IPS-15b (cell line): ENCODE measurements around the gene EIPR1.

Experiments
- H3K27me3 ChIP-seq: one replicate; pipeline ENCODE4 v1.6.1; 2013; ENCODE audit warnings: low read length; ENCODE audit not compliant: control insufficient read depth, insufficient read depth
- H3K36me3 ChIP-seq: one replicate; pipeline ENCODE4 v1.6.1; 2013; ENCODE audit warnings: low read length; ENCODE audit not compliant: control insufficient read depth, insufficient read depth
- H3K4me1 ChIP-seq: one replicate; pipeline ENCODE4 v1.6.1; 2013; ENCODE audit warnings: mild to moderate bottlenecking, low read length; ENCODE audit not compliant: control insufficient read depth, insufficient read depth
- H3K4me3 ChIP-seq: one replicate; pipeline ENCODE4 v1.5.1; 2013; ENCODE audit warnings: low read depth, low read length
- H3K9ac ChIP-seq: one replicate; pipeline ENCODE4 v1.6.1; 2013; ENCODE audit warnings: low read depth, mild to moderate bottlenecking, low read length
- H3K9me3 ChIP-seq: one replicate; pipeline ENCODE4 v1.6.1; 2013; ENCODE audit warnings: mild to moderate bottlenecking, low read length; ENCODE audit not compliant: control insufficient read depth, insufficient read depth

EIPR1 gene

DNA sequence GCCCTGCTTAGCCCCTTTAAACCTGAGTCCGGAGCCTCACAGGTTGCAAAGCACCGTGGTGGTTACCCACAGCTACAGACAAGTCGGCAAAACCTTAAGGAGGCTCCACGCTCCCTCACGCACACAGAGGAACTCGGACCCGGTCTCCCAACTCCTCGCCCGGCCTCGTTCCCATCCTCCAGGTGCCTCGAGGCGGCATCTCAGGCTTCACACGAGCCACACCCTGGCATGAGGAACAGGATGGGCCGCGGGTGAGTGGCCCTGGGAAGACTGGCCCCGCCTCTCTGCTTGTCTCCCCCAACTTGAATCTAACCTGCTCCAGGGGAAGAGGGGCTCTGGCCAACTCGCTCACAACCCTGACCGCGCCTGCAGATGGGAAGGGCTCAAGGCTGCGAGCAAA is 97.4 kb downstream of the EIPR1 start:
- Histone ChIP-seq H3K36me3 (peaks cover 7% of the 10 kb centered on the region), H3K4me1 (no peaks in the 10 kb centered on the region), H3K9ac (no peak overlapping the region), H3K27me3 (no peaks in the 10 kb centered on the region), H3K9me3 (no peaks in the 10 kb centered on the region), H3K4me3 (no peak overlapping the region)

DNA sequence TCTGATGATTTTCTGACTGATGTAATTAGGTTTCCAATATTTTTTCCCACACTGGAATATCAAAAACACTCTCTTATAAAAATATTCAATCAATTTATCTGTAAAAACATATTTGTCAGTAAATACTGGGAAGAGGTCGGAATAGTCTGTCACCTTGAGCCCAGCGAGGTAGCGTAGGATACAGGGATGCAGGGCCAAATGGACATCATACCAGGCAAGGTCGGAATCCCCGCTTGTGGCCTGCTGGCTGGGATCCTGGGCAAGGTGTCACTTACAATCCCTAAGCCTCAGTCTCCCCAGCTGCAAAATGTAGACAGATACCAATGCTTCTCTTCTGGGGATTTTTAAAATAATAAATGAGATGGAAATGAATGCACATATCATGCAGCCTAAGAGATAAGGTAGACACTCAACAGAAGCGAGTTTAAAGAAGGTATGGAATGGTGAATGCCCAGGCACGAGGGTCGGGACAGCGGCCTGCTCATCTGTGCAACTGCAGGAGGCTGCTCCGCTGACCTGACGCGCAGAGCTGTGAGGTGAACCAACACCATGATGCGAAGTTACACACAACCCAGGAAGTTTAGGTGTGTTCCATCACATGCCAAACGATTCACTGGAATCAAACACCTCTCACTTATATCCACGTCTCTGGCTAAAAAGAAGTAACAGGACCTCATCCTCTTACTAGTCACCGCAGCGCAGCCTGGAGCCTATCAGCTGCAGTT is 98.2 kb downstream of the EIPR1 start:
- H3K4me3 ChIP-seq = no peak overlapping the region
- no peaks in the 10 kb centered on the region for H3K4me1 ChIP-seq
- H3K9me3 ChIP-seq = no peaks in the 10 kb centered on the region
- H3K27me3 ChIP-seq = no peaks in the 10 kb centered on the region
- no peak overlapping the region for H3K9ac ChIP-seq
- H3K36me3 ChIP-seq = peaks cover 7% of the 10 kb centered on the region

DNA sequence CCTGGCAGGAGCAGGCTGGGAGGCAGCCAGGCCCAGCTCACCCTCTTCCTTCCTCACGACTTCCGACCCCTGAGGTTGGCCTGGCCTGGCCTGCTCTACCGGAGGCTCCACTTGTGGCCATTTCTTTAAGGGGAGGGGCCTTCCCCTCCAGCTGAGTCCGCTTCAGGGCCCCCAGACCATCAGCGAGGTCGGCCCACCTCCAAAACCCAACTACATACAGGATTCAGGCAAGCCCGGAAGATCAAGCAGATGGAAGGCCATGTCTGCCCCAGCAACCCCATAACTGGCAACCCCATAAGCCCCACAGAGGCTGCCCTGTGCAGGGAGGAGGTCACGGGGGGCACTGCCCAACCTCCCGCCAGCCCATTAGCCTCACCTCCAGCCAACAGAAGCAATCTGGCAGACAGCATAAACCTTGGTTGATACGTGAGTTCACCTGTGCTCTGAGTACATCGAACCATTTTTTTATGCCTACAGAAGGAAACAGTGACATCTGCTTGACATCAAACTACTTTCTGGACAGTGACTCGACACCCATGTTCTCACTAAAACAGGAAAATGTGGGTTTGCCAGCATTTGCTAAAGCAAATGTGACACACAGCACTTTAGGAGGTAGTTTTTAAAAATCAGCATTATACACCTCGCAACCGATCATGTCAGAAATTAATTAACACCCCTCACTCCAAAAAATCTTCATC is 98.9 kb downstream of the EIPR1 start:
- Histone ChIP-seq H3K27me3 (no peaks in the 10 kb centered on the region), H3K9ac (no peak overlapping the region), H3K36me3 (peaks cover 7% of the 10 kb centered on the region), H3K4me1 (no peaks in the 10 kb centered on the region), H3K4me3 (no peak overlapping the region), H3K9me3 (no peaks in the 10 kb centered on the region)

DNA sequence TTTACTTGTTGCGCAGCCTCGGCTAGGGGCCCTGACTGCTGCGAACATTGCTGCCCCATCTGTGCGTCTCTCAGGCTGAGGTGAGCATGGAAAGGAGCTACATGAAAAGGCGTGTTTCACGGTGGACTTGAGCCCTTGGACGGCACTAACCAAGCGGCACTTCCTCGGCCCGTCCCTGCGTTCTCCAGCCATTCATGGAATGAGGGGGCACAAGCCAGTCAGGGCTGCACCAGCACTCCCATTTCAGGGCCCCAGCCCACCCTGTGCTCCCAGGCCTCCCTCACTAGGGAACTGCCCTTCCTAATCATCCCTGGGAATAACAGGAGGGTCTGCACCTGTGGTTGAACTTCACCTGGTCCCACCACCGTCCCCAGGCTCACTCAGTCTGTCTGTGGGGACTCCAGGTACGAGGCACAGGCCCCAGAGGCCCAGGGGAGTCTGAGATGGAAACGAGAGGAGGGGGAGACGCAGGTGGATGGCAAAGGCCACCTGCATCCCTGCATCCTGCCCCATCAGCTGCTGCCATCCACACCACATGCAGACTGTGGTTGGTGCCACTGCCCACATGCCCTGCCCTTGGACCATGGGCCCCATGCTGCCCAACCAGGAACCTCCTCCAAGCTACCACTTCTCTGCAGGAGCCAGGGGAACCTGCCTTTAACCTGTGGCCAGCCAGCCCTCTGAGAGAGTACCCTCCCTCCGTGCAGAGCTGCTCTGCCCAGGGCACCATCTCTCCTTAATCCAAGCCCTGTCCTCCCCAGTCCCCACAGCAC is 99.7 kb downstream of the EIPR1 start:
- Histone ChIP-seq H3K4me3 (no peak overlapping the region), H3K9ac (no peak overlapping the region), H3K36me3 (peaks cover 7% of the 10 kb centered on the region), H3K27me3 (no peaks in the 10 kb centered on the region), H3K9me3 (no peaks in the 10 kb centered on the region), H3K4me1 (no peaks in the 10 kb centered on the region)

DNA sequence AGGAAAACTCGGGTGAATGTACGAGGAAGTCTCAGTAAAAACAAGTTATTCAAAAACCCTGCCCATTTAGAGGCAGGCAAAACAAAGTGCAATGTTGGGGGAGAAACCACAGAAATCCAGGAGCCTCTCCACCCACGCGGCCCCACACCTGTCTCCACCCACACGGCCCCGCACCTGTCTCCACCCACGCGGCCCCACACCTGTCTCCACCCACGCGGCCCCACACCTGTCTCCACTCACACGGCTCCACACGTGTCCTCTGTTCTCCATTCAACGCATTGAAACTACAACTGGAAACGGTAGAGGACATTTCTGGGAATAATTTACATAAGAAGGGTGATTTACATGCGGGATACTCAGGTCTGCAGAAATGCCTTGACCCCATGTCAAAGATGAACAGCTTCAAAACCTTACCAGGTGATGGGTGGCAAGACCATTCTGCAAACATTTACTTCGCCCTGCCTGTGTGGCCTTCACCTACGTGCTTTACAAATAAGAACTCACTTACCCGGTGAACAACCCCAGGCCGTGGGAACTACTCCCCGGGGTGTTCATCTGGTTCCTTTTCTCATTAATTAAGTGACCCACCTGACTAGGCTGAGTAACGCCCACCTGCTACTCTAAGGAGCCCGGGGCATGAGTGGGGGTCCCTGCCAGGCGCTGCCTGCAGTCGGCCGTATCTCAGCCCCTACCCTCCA is 100.4 kb downstream of the EIPR1 start:
- H3K36me3 ChIP-seq = peaks cover 7% of the 10 kb centered on the region
- H3K4me1 ChIP-seq = no peaks in the 10 kb centered on the region
- H3K4me3 ChIP-seq = no peak overlapping the region
- H3K9me3 ChIP-seq = no peaks in the 10 kb centered on the region
- H3K27me3 ChIP-seq = no peaks in the 10 kb centered on the region
- no peak overlapping the region for H3K9ac ChIP-seq

DNA sequence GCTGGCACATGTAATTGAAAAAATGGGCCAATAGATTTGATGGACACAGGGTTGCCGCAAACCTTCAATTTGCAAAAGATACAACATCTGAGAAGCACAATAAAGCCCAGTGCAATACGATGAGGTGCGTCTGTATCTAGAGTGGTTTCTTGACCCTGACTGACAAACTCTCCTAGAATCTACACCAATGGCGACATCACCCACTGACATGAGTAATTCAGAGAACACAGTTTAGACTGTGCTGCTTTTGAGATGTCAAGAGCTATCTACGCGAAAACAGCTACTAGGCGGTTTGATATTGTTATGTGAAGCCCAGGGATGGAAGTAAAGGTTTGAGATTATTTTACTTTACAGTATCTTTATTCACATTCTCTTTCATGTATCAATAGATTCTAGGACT is 104.9 kb downstream of the EIPR1 start:
- Histone ChIP-seq H3K9ac (no peak overlapping the region), H3K9me3 (no peaks in the 10 kb centered on the region), H3K27me3 (no peaks in the 10 kb centered on the region), H3K4me3 (no peak overlapping the region), H3K4me1 (no peaks in the 10 kb centered on the region), H3K36me3 (no peaks in the 10 kb centered on the region)

DNA sequence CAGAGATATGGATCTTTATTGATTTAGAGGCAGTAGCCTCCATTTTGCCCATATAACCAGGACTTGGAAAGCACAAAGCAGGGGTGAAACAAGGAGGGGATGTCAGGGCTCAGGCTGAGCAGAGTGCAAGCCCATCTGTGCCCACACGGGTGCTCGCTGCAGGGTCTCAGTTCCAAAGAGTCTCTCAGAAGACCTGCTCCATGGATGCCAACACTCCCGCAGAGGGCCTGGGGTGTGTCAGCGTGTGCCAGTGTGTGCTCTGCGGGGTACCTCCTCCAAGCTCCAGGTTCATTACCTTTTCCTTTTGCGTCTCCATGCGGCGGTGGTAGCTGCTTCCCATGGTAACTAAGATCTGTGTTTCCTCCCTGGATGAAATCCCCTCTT is 107.5 kb downstream of the EIPR1 start:
- peaks cover 10% of the 10 kb centered on the region for H3K4me1 ChIP-seq
- no peak overlapping the region for H3K9ac ChIP-seq
- no peaks in the 10 kb centered on the region for H3K36me3 ChIP-seq
- no peak overlapping the region for H3K4me3 ChIP-seq
- no peaks in the 10 kb centered on the region for H3K9me3 ChIP-seq
- no peaks in the 10 kb centered on the region for H3K27me3 ChIP-seq

DNA sequence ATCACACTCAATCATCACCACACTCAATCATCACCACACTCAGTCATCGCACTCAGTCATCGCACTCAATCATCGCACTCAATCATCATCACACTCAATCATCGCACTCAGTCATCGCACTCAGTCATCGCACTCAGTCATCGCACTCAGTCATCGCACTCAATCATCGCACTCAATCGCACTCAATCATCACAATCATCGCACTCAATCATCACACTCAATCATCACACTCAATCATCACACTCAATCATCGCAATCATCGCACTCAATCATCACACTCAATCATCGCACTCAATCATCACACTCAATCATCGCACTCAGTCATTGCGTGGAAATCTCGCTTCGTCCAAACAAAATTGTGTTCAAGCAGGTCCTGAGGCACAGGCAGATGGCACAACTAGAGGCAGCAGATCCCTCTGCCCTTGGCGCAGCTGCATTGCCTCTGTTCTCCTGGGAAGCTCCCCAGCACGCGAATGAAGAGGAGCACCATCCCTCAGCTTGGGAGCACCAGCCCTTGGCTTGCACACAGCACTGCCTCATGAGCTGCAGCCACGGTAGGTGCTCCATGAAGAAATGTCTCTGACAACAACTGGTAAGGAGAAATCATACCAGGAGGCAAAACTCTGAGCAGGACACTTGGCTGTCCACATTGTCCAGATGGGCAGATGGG is 108.1 kb downstream of the EIPR1 start:
- Histone ChIP-seq H3K36me3 (no peaks in the 10 kb centered on the region), H3K4me1 (peaks cover 11% of the 10 kb centered on the region), H3K9me3 (no peaks in the 10 kb centered on the region), H3K27me3 (no peaks in the 10 kb centered on the region), H3K4me3 (no peak overlapping the region), H3K9ac (no peak overlapping the region)

DNA sequence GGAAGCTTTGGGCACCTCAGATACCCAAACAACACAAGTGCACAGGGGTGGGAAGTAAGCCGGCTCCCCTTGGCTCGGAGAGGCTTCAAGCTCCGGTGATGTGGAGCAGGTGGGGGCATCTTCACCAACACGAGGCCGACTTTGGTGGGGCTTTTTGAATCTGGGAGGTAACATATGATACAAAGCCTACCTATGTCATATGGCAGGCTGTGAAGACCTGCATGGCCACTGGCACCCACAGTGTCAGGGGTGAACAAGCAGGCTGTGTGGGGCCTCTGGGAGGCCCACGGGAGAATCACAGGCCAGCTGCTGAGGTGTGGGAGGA is 109.0 kb downstream of the EIPR1 start:
- H3K4me1 ChIP-seq = peaks cover 11% of the 10 kb centered on the region
- H3K36me3 ChIP-seq = no peaks in the 10 kb centered on the region
- no peak overlapping the region for H3K9ac ChIP-seq
- H3K4me3 ChIP-seq = no peak overlapping the region
- H3K9me3 ChIP-seq = no peaks in the 10 kb centered on the region
- no peaks in the 10 kb centered on the region for H3K27me3 ChIP-seq

DNA sequence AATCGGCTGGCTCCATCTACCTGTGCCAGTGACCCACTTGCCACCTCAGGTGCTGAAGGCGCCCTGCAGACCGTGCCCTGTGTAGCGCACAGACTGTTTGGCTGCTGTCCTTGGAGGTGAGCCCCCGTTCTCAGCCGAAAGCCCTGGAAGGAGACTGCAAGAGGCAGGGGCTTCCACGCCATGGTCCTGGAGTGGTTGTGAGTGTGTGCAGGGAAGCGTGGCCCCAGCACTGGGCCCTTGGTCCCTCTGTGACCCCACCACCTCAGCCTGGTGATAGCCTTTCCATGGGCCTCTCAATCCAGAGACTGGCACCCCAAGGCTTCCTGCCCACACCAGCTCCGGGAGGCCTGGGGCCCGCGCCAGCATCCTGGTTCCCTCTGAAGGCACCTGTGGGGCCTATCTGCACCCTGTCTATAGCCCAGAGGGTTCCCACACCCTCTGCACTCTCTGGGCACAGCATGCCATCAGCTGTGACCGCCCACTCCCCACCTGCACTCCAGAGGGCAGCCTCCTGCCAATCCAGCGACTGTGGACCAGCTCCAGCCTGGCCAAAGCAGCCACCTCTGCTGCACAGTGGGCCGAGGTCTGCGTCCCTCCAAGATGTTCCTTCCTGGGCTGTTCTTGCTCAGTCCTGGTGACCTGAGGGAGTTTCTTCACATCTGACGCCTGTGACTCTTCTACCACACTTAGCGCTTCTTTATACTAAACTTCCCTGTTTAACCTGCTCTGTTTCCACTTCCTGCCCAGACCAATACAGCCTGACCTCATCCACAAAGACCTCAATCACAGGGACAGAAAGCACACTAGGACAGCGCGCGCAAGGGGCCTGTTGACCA is 109.5 kb downstream of the EIPR1 start:
- H3K27me3 ChIP-seq = no peaks in the 10 kb centered on the region
- H3K36me3 ChIP-seq = no peaks in the 10 kb centered on the region
- no peak overlapping the region for H3K4me3 ChIP-seq
- H3K4me1 ChIP-seq = peaks cover 11% of the 10 kb centered on the region
- no peaks in the 10 kb centered on the region for H3K9me3 ChIP-seq
- no peak overlapping the region for H3K9ac ChIP-seq
